NK-92 treated with Interleukin-12 subunit alpha and Interleukin-12 subunit beta, amount 100 ng/mL, for 24 hours (cell line): Measurements from ENCODE around the gene OSER1.
"Not testable (repeated sequence)": the region's sequence is repeated elsewhere in the genome, so short reads cannot be mapped to it uniquely, and the experiment has no call there.

ENCODE experiments used
- DNase-seq: peaks from one replicate; lab custom pipeline; 2025; lab: John Stamatoyannopoulos, UW

OSER1 gene

DNA sequence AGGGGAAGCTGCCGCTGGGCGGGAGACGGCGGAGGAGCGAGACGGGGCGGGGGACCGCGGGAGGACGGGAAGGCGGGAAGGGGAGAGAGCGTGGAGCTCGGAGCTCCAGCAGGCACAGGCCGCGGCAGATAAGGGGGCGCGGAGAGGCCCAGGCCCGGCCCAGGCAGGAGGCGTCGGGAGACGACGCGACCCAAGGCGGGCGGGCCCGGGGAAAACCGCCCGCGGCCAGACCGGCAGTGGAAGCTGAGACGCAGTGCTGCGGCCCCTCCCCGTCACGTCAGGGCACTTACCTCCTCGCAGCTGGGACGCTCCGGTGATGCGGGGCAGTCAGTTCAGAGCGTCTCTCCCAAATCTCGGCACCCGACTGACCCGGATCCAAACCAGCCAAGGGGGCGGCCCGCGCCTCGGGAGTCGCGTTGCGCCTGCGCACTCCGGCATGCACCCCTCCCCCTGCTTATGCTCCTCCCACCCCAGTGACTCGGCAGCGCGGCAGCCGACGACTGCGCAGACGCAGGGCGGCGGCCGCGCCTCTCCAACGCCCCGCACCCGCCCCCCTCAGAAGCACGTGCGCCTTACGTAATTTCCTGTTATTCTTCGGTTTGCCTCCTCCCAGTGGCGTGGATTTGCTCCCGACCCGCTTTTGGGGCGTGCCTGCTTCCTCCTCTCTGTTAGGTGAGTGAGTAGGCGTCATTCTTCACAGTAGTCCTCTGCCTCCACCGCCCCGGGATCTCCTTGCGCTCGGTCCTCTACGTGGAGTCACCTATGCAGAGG lies at the start of gene OSER1:
TSS of gene OSER1 (minus strand) at position 366 of the 771 bp plus-strand sequence. CDS start 3,814 bp downstream, outside the sequence.
- DNase-seq: peak; percentile 96

DNA sequence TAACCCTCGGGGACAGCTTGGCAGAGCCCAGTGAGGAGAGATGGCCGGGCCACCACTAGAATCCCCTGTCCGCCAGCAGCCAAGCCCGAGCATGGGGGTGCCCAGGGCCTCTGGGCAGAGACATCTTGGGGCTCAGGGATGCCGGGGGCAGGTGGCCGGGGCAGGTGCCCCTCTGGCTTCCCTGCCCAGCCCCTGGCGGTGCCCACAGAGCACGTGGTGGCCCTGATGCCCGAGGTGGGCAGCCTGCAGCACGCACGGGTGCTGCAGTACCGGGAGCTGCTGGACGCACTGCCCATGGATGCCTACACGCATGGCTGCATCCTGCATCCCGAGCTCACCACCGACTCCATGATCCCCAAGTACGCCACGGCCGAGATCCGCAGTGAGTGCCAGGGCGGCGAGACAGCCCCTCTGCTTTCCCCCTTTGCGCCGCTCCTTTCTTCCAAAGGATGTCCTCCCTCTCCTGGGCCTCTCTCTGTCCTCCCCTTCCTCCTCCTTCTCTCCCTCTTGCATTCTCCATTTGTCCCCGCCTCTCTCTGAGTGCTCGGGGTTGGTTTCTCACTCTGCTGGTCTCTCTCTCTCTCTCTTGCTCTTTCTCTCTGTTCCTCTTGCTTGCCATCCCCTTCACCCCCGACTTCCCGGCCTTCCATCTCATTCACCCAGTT lies 47.8 kb upstream of the OSER1 start:
- no peak for DNase-seq

DNA sequence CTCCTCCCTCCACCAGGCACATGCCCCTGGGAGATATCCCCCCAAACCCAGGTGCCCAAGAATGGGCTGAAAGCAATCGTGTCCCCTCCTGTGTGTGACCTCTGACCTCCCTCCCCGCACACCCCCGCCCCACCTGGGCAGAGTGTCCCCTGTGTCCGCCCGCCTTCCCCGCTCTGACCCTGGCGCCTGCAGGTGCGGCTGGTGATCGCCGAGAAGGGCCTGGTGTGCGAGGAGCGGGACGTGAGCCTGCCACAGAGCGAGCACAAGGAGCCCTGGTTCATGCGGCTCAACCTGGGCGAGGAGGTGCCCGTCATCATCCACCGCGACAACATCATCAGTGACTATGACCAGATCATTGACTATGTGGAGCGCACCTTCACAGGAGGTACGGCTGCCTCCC lies 46.4 kb upstream of the OSER1 start:
- DNase-seq: no peak

DNA sequence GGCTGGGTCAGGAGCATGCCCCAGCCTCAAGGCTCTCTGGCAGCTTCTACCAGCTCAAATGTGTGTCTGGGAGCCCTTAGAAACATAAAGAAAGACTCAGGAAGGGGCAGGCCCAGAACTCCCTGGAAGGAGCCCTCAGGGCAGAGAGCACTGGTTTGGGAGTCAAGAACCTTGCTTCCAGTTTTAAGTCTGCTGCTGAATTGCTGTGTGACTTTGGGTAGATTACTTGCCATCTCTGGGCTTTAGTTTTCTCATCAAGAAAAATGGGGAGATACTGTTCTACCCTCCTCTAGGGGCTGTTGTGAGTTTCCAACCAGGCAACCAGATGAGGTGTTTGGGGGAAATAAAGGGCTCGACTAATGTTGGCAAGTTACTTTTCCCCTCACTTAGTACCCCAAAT lies 45.4 kb upstream of the OSER1 start:
- DNase-seq: no peak

DNA sequence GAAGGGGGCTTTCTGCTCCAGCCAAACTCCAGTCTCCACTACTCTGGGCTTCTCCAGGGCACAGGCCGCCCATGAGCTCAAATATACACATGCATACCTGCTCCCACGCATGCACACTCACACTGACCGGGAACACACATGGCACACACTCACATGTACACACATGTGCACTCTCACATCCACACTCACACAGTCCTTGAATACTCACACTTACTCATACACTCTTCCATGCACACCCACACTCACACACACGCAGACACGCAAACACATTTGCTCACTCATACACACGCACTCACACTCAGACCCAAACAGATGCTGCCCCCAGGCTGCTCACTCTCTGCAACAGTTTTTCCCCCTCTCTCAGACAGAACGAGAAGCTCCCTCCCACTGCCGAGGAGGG lies 43.5 kb upstream of the OSER1 start:
- no peak for DNase-seq

DNA sequence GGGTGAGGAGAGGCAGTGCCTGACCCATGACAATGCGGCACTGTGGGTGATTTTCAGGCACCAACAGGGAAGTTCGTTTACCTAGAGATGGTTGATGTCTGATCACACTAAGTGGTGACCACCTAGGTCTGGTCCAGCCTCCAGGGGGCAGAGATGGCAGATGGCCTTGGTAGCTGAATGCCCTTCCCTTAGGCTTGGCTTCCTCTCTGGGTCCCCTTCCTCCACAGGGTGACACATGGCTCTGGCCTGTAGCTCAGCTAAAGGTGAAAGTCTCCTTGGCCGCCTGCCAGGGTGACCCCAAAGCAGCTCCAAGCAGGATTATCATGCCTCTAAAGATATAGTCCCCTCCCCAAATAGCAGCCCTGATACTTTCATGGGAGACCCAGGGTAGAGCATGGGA lies 43.0 kb upstream of the OSER1 start:
- DNase-seq: no peak

DNA sequence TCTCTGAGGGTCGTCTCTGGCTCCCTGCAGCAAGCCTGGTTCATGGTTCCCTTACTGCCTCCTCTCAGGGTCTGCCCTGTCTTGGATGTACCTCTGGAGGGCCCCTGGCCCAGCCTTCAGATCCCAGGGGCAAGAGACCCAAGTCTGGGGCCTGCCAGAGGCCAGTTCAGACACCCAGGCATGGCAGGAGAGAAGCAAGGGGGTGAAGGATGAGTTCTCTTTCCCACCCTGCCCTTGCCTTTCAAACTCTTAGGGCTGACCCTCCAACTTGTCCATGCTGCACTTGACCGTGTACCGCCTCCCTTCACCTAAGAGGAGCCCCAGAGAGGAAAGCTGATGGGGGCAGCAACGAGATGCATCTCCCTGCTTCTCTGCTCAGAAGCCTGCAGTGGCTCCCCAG lies 40.7 kb upstream of the OSER1 start:
- no peak for DNase-seq

DNA sequence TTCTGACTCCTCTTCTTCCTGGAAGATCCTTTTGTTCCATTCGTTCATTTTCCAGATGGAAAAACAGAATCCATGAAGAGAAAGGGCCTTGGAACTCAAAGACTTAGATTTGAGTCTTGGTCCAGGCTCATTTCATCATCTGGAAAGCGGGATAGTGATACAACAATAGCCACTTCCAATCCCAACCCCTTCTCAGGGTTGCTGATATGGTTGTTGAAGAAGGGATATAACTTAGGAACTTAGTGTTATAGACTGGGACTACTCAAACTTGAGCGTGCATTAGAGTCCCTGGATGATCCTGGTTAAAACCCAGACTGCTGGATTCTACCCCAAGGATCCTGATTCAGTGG lies 37.8 kb upstream of the OSER1 start:
- no peak for DNase-seq

DNA sequence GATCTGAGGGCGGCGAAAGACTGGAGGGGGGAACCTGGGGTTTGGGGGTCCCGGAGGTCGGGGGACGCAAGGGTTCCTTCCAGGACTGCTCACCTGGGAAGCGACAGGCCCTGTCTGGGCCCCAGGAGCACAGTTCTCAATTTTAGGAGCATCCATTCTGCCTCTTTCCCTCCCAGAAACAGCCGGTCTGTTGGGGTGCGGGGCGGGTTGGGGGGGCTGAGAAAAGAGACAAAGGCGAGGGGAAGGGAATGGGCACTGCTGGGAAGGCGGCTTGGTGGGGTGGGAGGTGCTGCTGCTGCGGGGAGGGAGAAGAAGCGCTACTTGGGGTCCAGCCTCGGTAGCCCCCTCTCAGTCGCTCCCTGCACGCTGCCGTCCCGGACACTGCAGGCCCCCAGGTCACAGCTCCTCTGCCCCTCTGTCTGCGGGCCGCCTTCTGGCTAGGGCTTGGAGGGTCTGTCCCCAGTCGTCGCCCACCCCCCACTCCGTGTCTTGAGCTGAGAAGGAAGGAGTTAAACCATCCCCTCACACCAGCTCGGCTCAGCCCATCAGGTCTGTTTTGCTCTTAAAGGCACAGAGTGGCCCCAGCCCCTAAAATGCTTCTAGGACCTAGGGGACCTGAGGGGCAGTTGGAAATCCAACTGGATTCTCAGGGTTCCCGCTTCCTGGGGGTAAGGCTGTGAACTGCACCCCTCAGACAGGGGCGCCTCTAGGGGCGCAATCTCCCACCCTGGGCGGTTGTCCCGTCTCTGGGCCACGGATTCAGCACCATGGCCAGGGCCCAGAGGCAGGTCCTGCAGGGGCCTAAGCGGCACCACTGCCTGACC lies 37.2 kb upstream of the OSER1 start:
- no peak for DNase-seq

DNA sequence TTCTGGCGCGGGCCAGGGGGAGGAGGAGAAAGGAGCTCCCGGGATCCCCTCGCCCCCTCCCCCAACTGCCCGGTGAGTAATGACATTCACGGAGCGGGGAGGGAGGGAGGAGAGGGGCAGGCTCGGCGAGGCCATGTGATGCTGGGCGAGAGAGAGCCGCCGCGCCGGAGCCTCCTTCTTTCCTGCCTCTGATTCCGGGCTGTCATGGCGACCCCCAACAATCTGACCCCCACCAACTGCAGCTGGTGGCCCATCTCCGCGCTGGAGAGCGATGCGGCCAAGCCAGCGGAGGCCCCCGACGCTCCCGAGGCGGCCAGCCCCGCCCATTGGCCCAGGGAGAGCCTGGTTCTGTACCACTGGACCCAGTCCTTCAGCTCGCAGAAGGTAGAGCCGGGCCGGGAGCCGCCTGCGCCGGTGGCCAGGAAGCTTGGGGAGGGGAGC lies 36.6 kb upstream of the OSER1 start, which contains the start of gene GDAP1L1:
TSS of gene GDAP1L1 (plus strand) at position 178 of the 441 bp plus-strand sequence. CDS start at position 205, 27 bp downstream.
- no peak for DNase-seq

DNA sequence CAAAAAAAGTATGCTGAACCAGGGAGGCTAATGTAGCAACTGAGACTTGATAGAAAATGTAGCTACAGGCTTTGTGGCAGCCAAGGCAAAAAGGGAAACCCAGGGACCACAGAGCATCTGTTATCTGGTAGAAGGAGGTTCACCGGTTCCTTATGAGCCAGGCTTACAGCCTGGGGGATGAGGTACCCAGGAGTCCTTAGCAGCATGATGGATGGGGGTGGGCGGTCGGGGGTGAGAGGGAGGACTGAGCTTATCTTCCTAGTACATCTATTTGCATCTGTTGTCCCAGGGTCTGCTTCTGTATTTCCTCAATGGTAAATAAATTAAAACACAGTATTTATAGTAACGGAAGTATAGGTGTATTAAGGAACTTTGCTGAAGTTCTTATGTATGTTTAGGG lies 35.4 kb upstream of the OSER1 start:
- DNase-seq: no peak

DNA sequence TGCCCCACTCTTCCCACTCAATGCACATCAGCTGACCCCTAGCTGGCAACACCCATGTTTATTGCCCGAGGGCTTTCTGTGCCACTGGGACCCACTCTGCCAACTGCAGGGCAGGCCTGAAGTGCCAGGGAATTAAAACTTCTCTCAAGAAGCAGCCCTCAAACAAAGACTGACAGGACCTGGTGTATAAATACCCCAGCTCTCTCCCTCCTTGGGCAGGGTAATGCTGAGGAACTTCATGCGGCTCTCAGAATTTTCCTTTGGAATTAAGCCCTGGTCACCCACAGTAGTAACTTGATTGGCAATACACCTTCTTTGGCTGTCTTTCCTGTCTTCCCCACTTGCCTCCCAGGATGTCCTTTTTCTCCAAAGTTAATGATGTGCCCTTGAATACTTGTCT lies 31.2 kb upstream of the OSER1 start:
- DNase-seq: no peak

DNA sequence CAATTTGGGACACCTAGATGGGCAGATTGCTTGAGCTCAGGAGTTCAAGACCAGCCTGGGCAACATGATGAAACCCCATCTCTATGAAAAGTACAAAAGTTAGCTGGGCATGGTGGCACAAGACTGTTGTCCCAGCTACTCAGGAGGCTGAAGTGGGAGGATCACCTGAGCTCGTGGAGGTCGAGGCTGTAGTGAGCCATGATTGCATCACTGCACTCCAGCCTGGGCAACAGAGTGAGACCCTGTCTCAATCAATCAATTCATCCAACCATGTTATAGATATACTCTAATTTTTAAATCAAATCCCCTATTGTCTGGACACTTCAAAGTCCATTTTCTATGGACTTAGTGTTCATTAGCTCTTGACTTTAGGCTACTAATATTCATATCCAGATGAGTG lies 26.3 kb upstream of the OSER1 start:
- DNase-seq: not testable (repeated sequence)

DNA sequence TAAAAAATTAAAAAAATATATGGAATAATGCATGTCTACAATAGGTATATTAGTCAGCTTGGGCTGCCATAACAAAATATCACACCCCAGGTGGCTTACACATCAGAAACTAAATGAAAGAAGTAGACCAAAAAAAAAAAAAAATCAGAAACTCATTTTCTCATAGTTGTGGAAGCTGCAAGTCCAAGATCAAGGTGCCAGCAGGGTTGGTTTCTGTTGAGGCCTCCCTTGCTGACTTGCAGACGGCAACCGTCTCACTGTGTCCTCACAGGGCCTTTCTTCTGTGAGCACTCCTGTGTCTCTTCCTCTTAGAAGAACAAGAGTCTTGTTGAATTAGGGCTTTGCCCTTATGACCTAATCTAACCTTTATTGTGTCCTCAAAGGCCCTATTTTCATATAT lies 25.1 kb upstream of the OSER1 start:
- DNase-seq: no peak

DNA sequence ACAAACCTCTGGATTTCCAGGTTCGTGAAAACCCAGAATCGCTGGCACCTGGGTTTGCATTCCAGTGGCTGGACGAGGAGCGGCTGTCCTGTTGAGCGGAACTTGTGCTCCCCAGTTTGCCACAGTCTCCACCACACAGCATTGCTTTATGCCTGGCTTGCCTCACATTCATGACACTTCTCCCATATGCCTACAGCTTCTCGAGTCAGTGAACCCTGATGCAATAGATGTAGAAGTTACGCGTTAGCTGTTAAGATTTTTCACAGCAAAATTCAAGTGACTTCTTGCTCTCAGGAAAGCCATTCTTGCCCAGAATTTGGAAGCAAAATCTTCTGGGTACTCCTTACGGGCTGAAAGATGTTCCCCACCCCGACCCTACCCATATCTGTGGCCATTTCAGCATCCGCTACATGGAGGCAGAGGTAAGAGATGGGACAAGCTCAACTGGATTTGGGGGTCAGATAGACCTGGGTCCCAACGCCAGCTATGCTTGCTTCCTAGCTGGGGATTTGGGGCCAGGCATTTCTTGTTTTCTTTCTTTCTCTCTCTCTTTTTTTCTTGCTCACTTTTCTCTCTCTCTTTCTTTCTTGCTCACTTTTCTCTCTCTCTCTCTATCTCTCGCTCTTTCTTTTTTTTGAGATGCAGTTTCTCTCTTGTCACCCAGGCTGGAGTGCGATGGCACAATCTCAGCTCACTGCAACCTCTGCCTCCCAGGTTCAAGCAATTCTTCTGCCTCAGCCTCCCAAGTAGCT lies 24.2 kb upstream of the OSER1 start:
- no peak for DNase-seq

DNA sequence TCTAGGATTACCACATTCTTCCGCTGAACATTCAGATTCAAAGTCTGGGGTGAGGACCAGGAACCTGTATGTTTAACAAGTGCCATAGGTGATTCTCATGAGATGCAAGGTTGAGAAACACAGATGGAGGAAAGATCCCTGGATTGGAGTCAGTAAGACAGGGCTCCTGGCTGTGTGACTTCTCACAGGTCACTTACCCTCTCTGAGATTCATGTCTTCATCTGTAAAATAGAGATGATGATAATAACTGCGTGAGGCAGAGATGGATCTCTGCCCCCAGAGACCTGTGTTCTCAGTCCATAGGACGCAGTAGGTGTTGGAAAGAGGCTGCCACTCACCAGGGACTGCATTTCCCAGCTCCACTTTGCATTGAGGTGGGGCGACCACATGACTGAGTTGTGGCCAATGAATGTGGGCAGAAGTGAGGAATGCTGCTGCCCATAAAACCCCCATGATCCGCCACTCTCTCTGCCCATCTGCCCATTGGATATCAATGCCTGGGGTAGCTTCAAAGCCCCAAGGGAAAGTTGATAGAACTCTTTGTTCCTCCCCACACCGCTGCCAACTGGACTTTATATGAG lies 23.0 kb upstream of the OSER1 start:
- no peak for DNase-seq

DNA sequence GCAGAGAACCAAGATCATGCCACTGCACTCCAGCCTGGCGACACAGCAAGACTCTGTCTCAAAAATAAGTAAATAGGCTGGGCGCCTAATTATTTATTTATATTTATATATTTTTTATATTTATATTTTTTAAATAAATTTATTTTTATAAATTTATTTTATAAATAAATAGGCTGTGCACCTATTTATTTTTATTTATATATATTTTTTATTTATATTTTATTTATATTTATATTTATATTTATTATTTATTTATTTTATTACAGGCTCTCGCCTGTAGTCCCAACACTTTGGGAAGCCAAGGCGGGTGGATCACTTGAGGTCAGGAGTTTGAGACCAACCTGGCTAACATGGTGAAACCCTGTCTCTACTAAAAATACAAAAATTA lies 21.9 kb upstream of the OSER1 start:
- DNase-seq: not testable (repeated sequence)

DNA sequence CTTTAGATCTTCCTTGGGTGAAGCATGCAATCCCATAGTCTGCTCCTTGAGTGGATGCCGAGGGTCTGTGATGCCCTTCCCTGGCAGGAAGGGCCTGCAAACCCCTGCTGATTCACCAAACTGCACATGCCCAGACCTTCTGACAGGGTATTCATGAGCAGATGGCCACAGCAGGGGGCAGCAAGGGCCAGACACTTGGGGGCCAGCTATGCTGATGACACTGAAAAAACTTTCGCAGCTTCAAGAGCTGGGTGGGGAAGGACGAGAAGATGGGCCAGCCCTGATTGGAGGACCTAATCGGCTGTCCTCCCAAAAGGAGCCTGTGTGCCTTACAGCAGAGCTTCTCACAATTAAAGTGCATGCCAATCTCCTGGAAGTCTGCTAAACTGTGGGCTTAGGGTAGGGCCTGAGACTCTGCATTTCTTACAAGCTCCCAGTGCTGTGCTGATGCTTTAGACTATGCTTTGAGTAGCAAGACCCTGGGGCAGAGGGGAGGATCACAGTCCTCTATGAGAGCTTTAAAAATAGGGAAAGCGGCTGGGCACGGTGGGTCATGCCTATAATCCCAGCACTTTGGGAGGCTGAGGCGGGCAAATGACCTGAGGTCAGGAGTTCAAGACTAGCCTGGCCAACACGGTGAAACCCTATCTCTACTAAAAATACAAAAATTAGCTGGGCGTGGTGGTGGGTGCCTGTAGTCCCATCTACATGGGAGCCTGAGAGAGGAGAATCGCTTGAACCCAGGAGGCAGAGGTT lies 21.3 kb upstream of the OSER1 start:
- no peak for DNase-seq

DNA sequence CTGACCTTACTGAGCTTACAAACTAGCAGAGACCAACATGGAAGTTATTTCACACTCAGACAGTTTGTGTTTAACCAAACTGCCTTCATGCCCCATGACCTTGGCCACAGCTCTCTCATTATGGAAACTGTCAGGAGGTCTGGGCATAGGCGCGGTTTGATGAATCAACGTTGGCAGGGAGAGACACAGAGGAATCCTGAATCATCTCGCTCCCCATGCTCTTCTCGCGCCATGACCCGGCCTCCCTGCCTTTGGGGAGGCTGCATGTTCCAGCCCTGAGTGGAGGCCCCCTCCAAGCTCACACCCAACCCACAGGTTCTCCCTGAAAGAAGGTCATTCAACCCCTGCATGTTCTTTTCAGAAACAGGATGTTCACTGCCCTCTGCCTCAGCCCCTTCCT lies 20.6 kb upstream of the OSER1 start:
- DNase-seq: no peak

DNA sequence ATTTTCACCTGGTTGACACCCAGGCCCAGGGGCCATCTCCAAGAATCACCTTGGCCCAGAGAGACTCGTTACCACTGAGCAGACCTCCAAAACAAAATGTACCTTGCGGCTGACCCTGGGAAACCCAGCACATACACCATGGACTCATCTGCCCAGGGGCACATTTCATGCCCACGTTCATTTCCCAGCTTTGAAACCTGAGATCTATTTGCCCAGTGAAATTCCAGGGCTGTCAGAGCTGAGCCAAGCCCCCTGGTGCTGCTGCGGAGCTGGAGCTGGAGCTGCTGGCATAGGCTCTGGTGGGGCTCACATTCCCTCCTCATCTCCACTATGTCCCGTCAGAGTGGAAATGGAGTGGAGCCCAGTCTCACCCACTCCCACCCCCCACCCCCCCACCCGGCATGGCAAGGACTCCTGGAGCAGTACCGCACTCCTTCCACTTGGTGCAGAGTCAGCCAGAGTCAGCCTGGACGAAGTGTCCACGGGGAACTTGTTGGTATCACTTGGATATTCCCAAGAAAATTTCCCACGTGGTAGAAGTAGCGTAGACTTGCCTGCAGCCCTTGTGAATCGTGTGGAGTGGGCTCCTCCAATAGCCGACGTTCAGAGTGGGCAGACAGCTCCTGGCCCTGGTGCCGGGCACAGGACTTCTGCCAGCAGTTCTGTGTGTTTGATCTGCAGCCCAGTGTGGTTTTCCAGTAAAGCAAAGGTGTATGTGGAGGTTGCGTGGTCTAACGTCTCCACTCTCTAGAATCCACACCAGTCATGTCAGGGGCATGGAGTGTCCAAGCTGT lies 18.1 kb upstream of the OSER1 start:
- no peak for DNase-seq
